Left cardiac atrium (tissue), 4 donors: Measurements from ENCODE around the gene DAW1. TPM values are rescaled to one million over a fixed set of nuclear protein-coding genes. Genes with fewer than 3 reads are reported as not detected.
"Not testable (repeated sequence)": the region's sequence is repeated elsewhere in the genome, so short reads cannot be mapped to it uniquely, and the experiment has no call there.

Experiments
- ATAC-seq, 2 donors: fragments of 200-7000 bp; cut with Tn5 transposase; one replicate each; pipeline ENCODE4 v1.9.1; 2020; ENCODE audit warnings: mild to moderate bottlenecking in 2 of 2, moderate library complexity in 2 of 2
- DNase-seq: peaks from one replicate; pipeline ENCODE4 v3.0.0-alpha.2; 2020
- intact Hi-C, 2 donors: fragments of 100-400 bp; cut with DNase I; formaldehyde crosslinking; loops; one replicate each; pipeline versions ENCODE4 v1.14.1 to v1.15.1; 2022 to 2023
- long read RNA-seq: library from polyadenylated mRNA; unstranded; transcript quantifications from one replicate; pipeline ENCODE4 v2.0.0, GENCODE V29; 2021
- total RNA-seq, 2 donors: library from RNA; stranded (reverse); fragmentation: NEBNext Ultra II Directional; extraction: Animal tissue kit (Norgen Biotek cat#: 25700); gene quantifications; one replicate each; pipeline ENCODE4 v1.2.1, GENCODE V29; 2021
- donor health status: DM: no; HTN: yes; CAD: no.
- donor health status: DM: no; HTN: yes; CAD: no; lungs with severe emphysema.
- donor health status: DM: yes; HTN: yes; CAD: no.
- donor health status: Dilated cardiomyopathy.

Gene DAW1
- total RNA-seq: under 1 TPM; 0.21 to 0.65 TPM
- long read RNA-seq: 0 reads

DNA sequence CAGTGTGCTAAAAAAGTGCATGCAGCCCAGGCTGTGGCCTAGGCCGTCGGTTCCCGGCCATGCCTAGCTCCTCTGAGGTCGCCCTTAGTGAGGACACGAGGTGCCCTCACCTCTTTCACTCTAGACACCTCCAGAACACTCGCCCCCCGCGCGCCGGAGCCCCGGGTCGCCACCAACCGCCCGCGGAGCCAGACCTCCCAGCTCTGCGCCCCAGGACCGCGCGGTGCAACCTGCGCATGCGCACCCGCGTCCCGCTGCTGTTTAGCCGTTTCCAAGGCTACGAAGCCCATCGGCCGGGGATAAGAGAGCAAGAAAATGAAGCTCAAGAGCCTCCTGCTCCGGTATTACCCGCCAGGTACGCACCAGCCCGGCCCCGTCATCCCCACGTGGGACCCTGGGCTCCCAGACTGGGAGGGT lies at the start of gene DAW1:
Gene DAW1 (plus strand): TSS at position 257 of the 417 bp plus-strand sequence. CDS start 59 bp downstream, at position 316.
- DNase-seq: peak; percentile 75
- peak; percentile 89 to 90 for ATAC-seq

GRCh38 chr2:227822416-227823003 lies 48.9 kb upstream of the DAW1 start:
- DNase-seq: no peak
- no peak for ATAC-seq
- intact Hi-C loops: no loop called here

More for the DNA sequence above, at the start of gene DAW1:
- intact Hi-C loops: no loop called here

DNA sequence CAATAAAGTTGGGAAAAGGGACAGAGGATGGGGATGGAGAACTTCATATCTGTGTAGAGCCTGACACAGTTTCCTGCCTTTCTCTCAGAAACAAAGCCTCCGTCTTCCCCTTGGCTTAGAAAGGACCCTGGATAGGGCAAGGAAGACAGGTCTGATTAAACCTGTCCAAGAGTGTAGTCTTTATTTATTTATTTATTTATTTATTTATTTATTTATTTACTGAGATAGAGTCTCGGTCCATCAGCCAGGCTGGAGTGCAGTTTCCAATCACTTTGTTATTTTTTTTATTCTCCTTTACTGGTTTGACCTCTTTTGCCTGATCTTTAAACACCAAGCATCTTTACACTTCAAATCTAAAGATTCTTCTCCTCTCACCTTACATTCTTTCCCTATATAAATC lies 47.5 kb upstream of the DAW1 start:
- no peak for DNase-seq
- ATAC-seq: no peak
- intact Hi-C loops: no loop called here

GRCh38 chr2:227824711-227825110 lies 46.7 kb upstream of the DAW1 start:
- intact Hi-C loops: no loop called here
- DNase-seq (no peak), ATAC-seq (no peak)

- intact Hi-C loops: no loop called here
- no peak for DNase-seq
- no peak for ATAC-seq
Measured at GRCh38 chr2:227826019-227826521, 45.4 kb upstream of the DAW1 start.

GRCh38 chr2:227826563-227826962 lies 44.9 kb upstream of the DAW1 start:
- intact Hi-C loops: no loop called here
- DNase-seq: no peak
- no peak for ATAC-seq

DNA sequence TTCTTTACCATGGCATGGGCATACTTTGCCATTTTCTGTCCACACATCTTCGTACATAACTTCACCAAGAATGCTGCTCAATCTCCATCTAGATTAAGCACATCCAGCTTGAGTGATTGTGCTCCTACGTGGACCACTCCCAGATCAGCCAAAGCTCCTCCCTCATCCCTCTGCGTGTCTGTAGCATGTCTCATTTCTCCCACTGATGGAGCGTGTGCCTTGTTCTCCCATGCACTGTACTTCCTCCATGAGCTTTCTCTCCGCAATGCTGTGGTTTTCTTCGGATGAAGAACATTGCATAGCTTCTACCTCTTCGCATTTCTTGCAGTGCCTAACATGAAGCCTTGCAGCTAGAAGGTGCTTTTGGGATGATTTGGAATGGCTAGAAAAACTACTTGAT lies 44.3 kb upstream of the DAW1 start:
- ATAC-seq: no peak
- intact Hi-C loops: no loop called here
- DNase-seq: no peak

- DNase-seq (no peak), ATAC-seq (no peak)
- intact Hi-C loops: no loop called here
Measured at GRCh38 chr2:227828477-227828912, 42.9 kb upstream of the DAW1 start.

- intact Hi-C loops: no loop called here
- ATAC-seq: no peak
- DNase-seq: no peak
Measured at GRCh38 chr2:227829337-227829736, 42.1 kb upstream of the DAW1 start.

DNA sequence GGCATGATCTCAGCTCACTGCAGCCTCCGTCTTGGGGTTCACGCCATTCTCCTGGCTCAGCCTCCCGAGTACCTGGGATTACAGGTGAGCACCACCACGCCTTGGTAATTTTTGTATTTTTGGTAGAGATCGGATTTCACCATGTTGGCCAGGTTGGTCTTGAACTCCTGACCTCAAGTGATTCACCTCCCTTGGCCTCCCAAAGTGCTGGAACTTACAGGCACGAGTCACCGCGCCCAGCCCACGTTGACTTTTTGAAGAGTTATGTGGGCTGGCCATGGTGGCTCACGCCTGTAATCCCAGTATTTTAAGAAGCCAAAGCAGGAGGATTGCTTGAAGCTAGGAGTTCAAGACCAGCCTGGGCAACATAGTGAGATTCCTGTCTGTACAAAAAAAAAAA lies 37.0 kb upstream of the DAW1 start:
- ATAC-seq: no peak

GRCh38 chr2:227834916-227835650 lies 36.3 kb upstream of the DAW1 start:
- DNase-seq (no peak), ATAC-seq (no peak)
- intact Hi-C loops: no loop called here

More for the DNA sequence above, 37.0 kb upstream of the DAW1 start:
- no peak for DNase-seq
- intact Hi-C loops: no loop called here

- intact Hi-C loops, ATAC-seq, DNase-seq: not testable (repeated sequence)
Measured at GRCh38 chr2:227839339-227840129, 31.9 kb upstream of the DAW1 start.

- intact Hi-C loops: no loop called here
- ATAC-seq (no peak), DNase-seq (no peak)
Measured at GRCh38 chr2:227846831-227847230, 24.6 kb upstream of the DAW1 start.

DNA sequence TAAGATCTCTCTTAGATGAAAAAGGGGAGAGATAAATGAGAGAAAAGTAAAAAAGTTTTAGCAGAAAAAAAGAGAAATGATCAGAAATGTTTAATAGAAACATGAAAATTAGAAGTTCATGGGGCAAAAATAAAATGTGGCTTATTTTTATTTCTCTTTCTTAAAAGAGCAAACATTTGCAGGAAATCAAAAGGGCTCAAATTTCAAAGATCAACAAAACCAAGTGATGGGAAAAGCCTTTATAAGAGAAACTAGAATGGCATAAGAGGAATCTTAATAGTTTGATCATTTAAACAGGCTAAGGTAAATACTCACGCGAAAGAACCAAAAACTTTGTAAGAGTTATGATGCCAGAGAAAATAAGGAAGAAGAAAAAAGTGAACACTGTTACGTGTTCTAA lies 23.3 kb upstream of the DAW1 start:
- intact Hi-C loops: no loop called here
- DNase-seq (no peak), ATAC-seq (no peak)

- peak in 1 of 2 donors; percentile 19 for ATAC-seq
- DNase-seq: no peak
- intact Hi-C loops: no loop called here
Measured at GRCh38 chr2:227848586-227848985, 22.8 kb upstream of the DAW1 start.

DNA sequence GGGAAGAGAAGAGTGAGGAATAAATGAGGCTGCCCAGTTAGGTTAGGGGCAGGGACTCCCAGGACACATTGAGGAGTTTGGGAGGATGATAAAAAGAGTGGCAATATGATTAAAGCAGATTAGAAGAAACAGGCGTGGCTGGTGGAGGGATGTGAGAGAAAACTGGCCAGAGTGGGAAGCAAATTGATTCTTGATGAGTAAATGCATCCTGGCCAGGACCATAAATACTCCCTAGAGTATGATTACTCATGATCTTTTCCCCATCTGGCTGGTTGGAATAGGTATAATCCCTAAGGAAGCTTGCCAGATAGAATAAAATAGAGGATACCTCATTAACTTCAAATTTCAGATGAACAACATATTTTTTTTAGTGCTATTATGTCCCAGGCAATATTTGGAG lies 21.5 kb upstream of the DAW1 start:
- intact Hi-C loops: no loop called here
- DNase-seq (no peak), ATAC-seq (peak in 1 of 2 donors; percentile 79)

- peak in 1 of 2 donors; percentile 84 for ATAC-seq
- intact Hi-C loops: no loop called here
- DNase-seq: no peak
Measured at GRCh38 chr2:227853204-227853629, 18.2 kb upstream of the DAW1 start.

- intact Hi-C loops: no loop called here
- ATAC-seq: peak in 1 of 2 donors; percentile 42
- no peak for DNase-seq
Measured at GRCh38 chr2:227853765-227854271, 17.6 kb upstream of the DAW1 start.

DNA sequence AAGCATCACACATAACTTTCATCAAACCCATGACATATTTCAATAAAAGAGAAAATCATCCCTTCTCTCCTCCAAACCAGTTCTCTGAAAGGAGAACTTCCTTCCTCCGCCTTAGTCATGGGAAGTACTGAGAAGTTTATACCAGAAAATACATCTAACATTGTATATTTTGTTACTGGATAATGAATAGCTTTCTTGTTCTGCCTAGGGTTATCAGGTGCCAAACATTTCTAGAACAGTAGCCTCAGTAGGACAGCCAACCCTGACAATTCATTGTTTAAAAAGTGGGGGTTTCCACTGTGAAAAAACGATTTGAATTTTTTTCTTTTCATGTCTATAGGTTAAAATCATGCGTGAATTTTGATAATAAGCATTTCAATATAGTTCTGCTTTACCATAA lies 16.0 kb upstream of the DAW1 start:
- DNase-seq (no peak), ATAC-seq (no peak)
- intact Hi-C loops: no loop called here

- ATAC-seq: no peak
- intact Hi-C loops: no loop called here
- no peak for DNase-seq
Measured at GRCh38 chr2:227856697-227857096, 14.7 kb upstream of the DAW1 start.
